ENCODE measurements around the gene PALD1.

PALD1 gene

DNA sequence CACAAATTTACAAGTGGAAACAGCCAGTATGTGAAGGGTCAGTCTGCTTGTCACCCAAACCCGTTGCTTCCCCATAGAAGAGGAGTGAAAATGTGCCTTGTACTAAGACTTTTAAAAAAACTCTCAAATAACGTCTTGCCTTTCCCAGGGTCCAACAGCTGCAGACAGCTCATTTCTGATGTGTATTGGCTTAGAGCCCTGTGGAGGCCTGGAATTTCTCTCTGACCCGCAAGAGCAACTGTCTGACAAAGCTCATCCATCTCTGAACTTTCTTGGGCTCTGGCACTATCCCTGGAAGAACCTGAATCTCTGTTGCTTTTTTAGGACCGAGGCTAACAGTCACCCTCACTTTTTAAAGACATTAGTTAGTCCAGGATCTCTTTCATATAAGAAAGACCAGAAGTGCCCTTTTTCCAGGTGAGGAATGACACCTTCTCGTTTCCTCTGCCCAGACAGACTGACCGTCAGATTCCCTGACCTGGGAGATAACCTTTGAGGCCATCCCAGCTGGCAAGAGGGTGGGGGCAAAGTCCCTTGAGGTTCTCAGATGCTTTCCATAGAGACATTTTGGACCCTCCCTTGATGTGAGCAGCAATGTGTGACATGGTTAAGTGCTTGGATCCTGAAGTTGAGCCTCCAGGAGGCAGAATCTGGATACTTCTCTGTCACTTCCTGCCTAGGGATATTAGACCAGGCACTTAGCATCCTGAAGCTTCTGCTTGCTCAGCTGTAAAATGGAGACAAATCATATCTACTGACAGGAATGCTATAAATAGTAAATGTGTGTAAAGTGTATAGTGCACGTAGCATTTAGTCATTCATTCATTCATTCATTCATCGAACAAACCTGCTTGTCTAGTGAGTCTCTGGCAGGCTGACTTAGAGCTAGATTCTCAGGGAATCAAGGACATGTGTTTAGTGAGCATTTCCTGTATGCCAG is 32.6 kb upstream of the PALD1 start:
- no peak overlapping the region for H2AFZ ChIP-seq (ENCODE audit: low read depth)
- no peaks in the 10 kb centered on the region for H3K27me3 ChIP-seq (ENCODE audit: insufficient read depth, low read depth)
- H3K4me1 ChIP-seq (ENCODE audit: low read depth, poor library complexity, severe bottlenecking) = no peaks in the 10 kb centered on the region
- no peak overlapping the region for H3K4me3 ChIP-seq (IDR thresholded peaks at IDR 0.05; ENCODE audit: insufficient read depth, low read depth, low read length)
- no peaks in the 10 kb centered on the region for H3K36me3 ChIP-seq (ENCODE audit: insufficient read depth)
- TF ChIP-seq, protein P1, sequence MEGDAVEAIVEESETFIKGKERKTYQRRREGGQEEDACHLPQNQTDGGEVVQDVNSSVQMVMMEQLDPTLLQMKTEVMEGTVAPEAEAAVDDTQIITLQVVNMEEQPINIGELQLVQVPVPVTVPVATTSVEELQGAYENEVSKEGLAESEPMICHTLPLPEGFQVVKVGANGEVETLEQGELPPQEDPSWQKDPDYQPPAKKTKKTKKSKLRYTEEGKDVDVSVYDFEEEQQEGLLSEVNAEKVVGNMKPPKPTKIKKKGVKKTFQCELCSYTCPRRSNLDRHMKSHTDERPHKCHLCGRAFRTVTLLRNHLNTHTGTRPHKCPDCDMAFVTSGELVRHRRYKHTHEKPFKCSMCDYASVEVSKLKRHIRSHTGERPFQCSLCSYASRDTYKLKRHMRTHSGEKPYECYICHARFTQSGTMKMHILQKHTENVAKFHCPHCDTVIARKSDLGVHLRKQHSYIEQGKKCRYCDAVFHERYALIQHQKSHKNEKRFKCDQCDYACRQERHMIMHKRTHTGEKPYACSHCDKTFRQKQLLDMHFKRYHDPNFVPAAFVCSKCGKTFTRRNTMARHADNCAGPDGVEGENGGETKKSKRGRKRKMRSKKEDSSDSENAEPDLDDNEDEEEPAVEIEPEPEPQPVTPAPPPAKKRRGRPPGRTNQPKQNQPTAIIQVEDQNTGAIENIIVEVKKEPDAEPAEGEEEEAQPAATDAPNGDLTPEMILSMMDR (conservative IDR thresholded peaks at IDR 0.05; ENCODE audit: low read depth, low read length) = no peak
- H3K27ac ChIP-seq = no peak overlapping the region
- no peaks in the 10 kb centered on the region for H3K79me2 ChIP-seq (ENCODE audit: insufficient read depth, low read depth)
- no peaks in the 10 kb centered on the region for H4K20me1 ChIP-seq (ENCODE audit: insufficient read depth)
- H3K9ac ChIP-seq = no peak overlapping the region
- no peak overlapping the region for H3K4me2 ChIP-seq

DNA sequence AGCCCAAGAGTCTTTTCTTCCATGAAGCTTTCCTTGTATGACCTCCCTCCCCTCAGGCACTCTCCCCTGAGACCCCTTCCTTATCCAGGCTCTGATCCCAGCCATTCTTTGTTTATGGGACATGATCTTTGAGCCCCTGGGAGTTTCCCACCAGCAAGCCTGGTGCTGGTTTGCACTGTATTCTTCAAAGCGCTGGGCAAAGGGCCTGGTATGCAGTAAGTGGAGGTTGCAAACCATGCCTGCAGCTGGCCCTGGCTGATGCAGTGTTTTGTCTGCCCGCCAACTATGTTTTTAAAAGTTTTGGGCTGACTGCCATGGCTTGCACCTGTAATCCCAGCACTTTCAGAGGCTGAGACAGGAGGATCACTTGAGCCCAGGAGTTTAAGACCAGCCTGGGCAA is 30.3 kb upstream of the PALD1 start:
- Histone ChIP-seq H3K4me1 (ENCODE audit: low read depth, poor library complexity, severe bottlenecking) (no peaks in the 10 kb centered on the region), H4K20me1 (ENCODE audit: insufficient read depth) (no peaks in the 10 kb centered on the region), H3K27me3 (ENCODE audit: insufficient read depth, low read depth) (no peaks in the 10 kb centered on the region), H3K79me2 (ENCODE audit: insufficient read depth, low read depth) (no peaks in the 10 kb centered on the region), H3K9ac (no peak overlapping the region), H3K27ac (no peak overlapping the region), H3K4me2 (no peak overlapping the region), H2AFZ (ENCODE audit: low read depth) (no peak overlapping the region), H3K36me3 (ENCODE audit: insufficient read depth) (no peaks in the 10 kb centered on the region), H3K4me3 (IDR thresholded peaks at IDR 0.05; ENCODE audit: insufficient read depth, low read depth, low read length) (no peak overlapping the region)
- TF ChIP-seq, protein P1 (conservative IDR thresholded peaks at IDR 0.05; ENCODE audit: low read depth, low read length) = no peak

GRCh38 chr10:70455213-70455630 is 23.3 kb upstream of the PALD1 start:
- H3K4me1 ChIP-seq (ENCODE audit: low read depth, poor library complexity, severe bottlenecking) = no peaks in the 10 kb centered on the region
- no peak overlapping the region for H3K4me2 ChIP-seq
- H3K27ac ChIP-seq = no peak overlapping the region
- TF ChIP-seq, protein P1 (conservative IDR thresholded peaks at IDR 0.05; ENCODE audit: low read depth, low read length) = no peak
- no peaks in the 10 kb centered on the region for H3K36me3 ChIP-seq (ENCODE audit: insufficient read depth)
- H3K27me3 ChIP-seq (ENCODE audit: insufficient read depth, low read depth) = no peaks in the 10 kb centered on the region
- no peak overlapping the region for H2AFZ ChIP-seq (ENCODE audit: low read depth)
- H3K9ac ChIP-seq = no peak overlapping the region
- H3K4me3 ChIP-seq (IDR thresholded peaks at IDR 0.05; ENCODE audit: insufficient read depth, low read depth, low read length) = no peak overlapping the region
- no peaks in the 10 kb centered on the region for H3K79me2 ChIP-seq (ENCODE audit: insufficient read depth, low read depth)
- no peaks in the 10 kb centered on the region for H4K20me1 ChIP-seq (ENCODE audit: insufficient read depth)

DNA sequence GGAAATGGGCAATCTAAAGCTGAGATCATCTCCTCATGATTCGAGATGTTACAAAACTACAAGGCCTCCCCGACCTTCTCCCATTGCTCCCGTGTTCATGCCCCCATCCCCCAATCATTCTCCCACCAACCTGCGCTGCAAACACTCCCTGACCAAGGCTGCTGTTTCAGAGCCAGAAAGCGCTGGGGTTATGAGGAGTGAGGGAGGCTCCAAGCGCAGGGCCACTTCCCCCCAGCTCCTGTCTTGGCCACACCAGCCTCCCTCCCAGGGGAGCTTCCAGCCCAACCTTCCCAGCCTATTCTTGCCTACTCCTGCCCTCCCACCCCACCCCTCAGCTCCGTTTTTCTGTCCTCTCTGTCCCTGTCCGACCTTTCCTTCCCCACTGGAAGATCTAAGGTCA is 22.4 kb upstream of the PALD1 start:
- Histone ChIP-seq H3K4me2 (no peak overlapping the region), H2AFZ (ENCODE audit: low read depth) (no peak overlapping the region), H4K20me1 (ENCODE audit: insufficient read depth) (no peaks in the 10 kb centered on the region), H3K4me1 (ENCODE audit: low read depth, poor library complexity, severe bottlenecking) (no peaks in the 10 kb centered on the region), H3K79me2 (ENCODE audit: insufficient read depth, low read depth) (no peaks in the 10 kb centered on the region), H3K27me3 (ENCODE audit: insufficient read depth, low read depth) (no peaks in the 10 kb centered on the region), H3K36me3 (ENCODE audit: insufficient read depth) (no peaks in the 10 kb centered on the region), H3K27ac (no peak overlapping the region), H3K9ac (no peak overlapping the region), H3K4me3 (IDR thresholded peaks at IDR 0.05; ENCODE audit: insufficient read depth, low read depth, low read length) (no peak overlapping the region)
- TF ChIP-seq, protein P1 (conservative IDR thresholded peaks at IDR 0.05; ENCODE audit: low read depth, low read length) = no peak

All from KMS-11 (cell line).